HepG2 (cell line): ENCODE results near the gene TMEM266. TPM values are rescaled to one million over a fixed set of nuclear protein-coding genes. Genes with fewer than 3 reads are reported as not detected.
A peak's percentile ranks its signal among the peaks of the same experiment; 100 is the strongest.

ENCODE experiments used
- BRD4 ChIP-seq: sonication (generic); formaldehyde crosslinking; IDR thresholded peaks from 2 replicates; pipeline ENCODE4 v1.4.0; 2020; ENCODE audit warnings: missing genetic modification reagents
- FOXO4 ChIP-seq: sonication (generic); formaldehyde crosslinking; conservative IDR thresholded peaks from 2 replicates; pipeline ENCODE4 v1.8.1; 2023; ENCODE audit warnings: missing genetic modification reagents
- HMGXB4 ChIP-seq, 2 experiments: sonication (generic) in 1 of 2; formaldehyde crosslinking in 1 of 2; IDR thresholded peaks; 2 replicates each; pipeline versions ENCODE4 v1.4.0 to v1.6.1; 2018 to 2020; ENCODE audit warnings: missing genetic modification reagents in 2 of 2, borderline replicate concordance in 1 of 2, low read depth in 1 of 2, mild to moderate bottlenecking in 1 of 2, missing biosample characterization in 1 of 2
- KLF16 ChIP-seq, 2 experiments: sonication (generic) in 1 of 2; formaldehyde crosslinking in 1 of 2; IDR thresholded peaks; 2 replicates each; pipeline versions ENCODE4 v1.6.1 to v1.8.0; 2016 to 2023; ENCODE audit warnings: missing genetic modification reagents in 2 of 2, missing compliant biosample characterization in 1 of 2
- MTA3 ChIP-seq: sonication (generic); formaldehyde crosslinking; IDR thresholded peaks from 2 replicates; pipeline ENCODE4 v1.4.0; 2020; ENCODE audit warnings: missing genetic modification reagents
- RXRB ChIP-seq: IDR thresholded peaks from 2 replicates; pipeline ENCODE4 v1.6.1; 2016; ENCODE audit warnings: borderline replicate concordance, missing genetic modification reagents, missing compliant biosample characterization
- SALL1 ChIP-seq: sonication (generic); formaldehyde crosslinking; IDR thresholded peaks from 2 replicates; pipeline ENCODE4 v1.8.0; 2022; ENCODE audit warnings: mild to moderate bottlenecking, missing genetic modification reagents
- TBX2 ChIP-seq: sonication (generic); formaldehyde crosslinking; IDR thresholded peaks from 2 replicates; pipeline ENCODE4 v1.5.0; 2020; ENCODE audit warnings: missing genetic modification reagents, mild to moderate bottlenecking, borderline replicate concordance
- TGIF2 ChIP-seq: IDR thresholded peaks from 2 replicates; pipeline ENCODE4 v1.6.1; 2016; ENCODE audit warnings: control low read depth, missing compliant biosample characterization
- TSC22D2 ChIP-seq: sonication (generic); formaldehyde crosslinking; IDR thresholded peaks from 2 replicates; pipeline ENCODE4 v1.5.1; 2020; ENCODE audit warnings: missing genetic modification reagents, mild to moderate bottlenecking, borderline replicate concordance
- ZBTB34 ChIP-seq: sonication (generic); formaldehyde crosslinking; IDR thresholded peaks from 2 replicates; pipeline ENCODE4 v1.8.0; 2022; ENCODE audit warnings: mild to moderate bottlenecking, missing genetic modification reagents
- ZFP62 ChIP-seq: sonication (generic); formaldehyde crosslinking; IDR thresholded peaks from 2 replicates; pipeline ENCODE4 v1.4.0; 2020; ENCODE audit warnings: missing genetic modification reagents
- ZFP91 ChIP-seq: sonication (generic); formaldehyde crosslinking; IDR thresholded peaks from 2 replicates; pipeline ENCODE4 v1.9.0; 2022; ENCODE audit warnings: missing genetic modification reagents, mild to moderate bottlenecking, borderline replicate concordance
- ZKSCAN8 ChIP-seq: IDR thresholded peaks from 2 replicates; pipeline ENCODE4 v1.6.1; 2016; ENCODE audit warnings: borderline replicate concordance, missing genetic modification reagents, missing compliant biosample characterization
- ZNF18 ChIP-seq: sonication (generic); formaldehyde crosslinking; IDR thresholded peaks from 2 replicates; pipeline ENCODE4 v1.8.0; 2022; ENCODE audit warnings: mild to moderate bottlenecking, missing genetic modification reagents; ENCODE audit not compliant: insufficient replicate concordance
- ZNF816 ChIP-seq: sonication (generic); formaldehyde crosslinking; IDR thresholded peaks from 2 replicates; pipeline ENCODE4 v1.8.0; 2022; ENCODE audit warnings: missing genetic modification reagents, mild to moderate bottlenecking, borderline replicate concordance
- polyA plus RNA-seq, 8 experiments: library from polyadenylated mRNA; depleted of rRNA in 3 of 8; stranded (reverse) in 7 of 8; unstranded in 1 of 8; fragments of >200 nt; fragmentation: Illumina TruSeq in 4 of 8; extraction: Trizol in 4 of 8; gene quantifications; 2 replicates each; pipeline versions ENCODE4 v1.2.1 to v1.2.3, GENCODE V29; 2011 to 2016; ENCODE audit warnings: low read depth in 4 of 8, missing spikeins in 1 of 8, mixed read lengths in 1 of 8; ENCODE audit not compliant: insufficient read depth in 1 of 8
- total RNA-seq, 5 experiments: library from RNA; depleted of rRNA; stranded (reverse); fragments of >200 nt; fragmentation: Illumina TruSeq; extraction: Trizol; gene quantifications; 2 replicates each; pipeline ENCODE4 v1.2.3, GENCODE V29; 2016; ENCODE audit warnings: low read depth in 1 of 5
- TF ChIP-seq, protein P1 (sequence below): IDR thresholded peaks from 2 replicates; pipeline ENCODE4 v1.6.1; 2016; ENCODE audit warnings: low read depth, borderline replicate concordance
- TF ChIP-seq, protein P2 (sequence below): sonication (generic); formaldehyde crosslinking; IDR thresholded peaks from 2 replicates; pipeline ENCODE4 v1.4.0; 2020; ENCODE audit warnings: missing genetic modification reagents

TMEM266 gene
- total and polyA plus RNA-seq, 2 of the 13 experiments (the other 11 are each of a cell fraction or from before 2014, with no cell fraction given): 0.04 TPM; not detected in 1

- peak; percentile 38 to 72; a peak in 1 of 4 replicates for TF ChIP-seq HMGXB4 (CRISPR knock-in tag; IDR thresholded peaks at IDR 0.05; ENCODE audit: borderline replicate concordance in 1 of 2, low read depth in 1 of 2)
- TF ChIP-seq, protein P1, sequence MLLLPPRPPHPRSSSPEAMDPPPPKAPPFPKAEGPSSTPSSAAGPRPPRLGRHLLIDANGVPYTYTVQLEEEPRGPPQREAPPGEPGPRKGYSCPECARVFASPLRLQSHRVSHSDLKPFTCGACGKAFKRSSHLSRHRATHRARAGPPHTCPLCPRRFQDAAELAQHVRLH: no peak
- peak; percentile 45; the same call in 1 of the 2 replicates for TF ChIP-seq RXRB (CRISPR knock-in tag)
- TF ChIP-seq, protein P2, sequence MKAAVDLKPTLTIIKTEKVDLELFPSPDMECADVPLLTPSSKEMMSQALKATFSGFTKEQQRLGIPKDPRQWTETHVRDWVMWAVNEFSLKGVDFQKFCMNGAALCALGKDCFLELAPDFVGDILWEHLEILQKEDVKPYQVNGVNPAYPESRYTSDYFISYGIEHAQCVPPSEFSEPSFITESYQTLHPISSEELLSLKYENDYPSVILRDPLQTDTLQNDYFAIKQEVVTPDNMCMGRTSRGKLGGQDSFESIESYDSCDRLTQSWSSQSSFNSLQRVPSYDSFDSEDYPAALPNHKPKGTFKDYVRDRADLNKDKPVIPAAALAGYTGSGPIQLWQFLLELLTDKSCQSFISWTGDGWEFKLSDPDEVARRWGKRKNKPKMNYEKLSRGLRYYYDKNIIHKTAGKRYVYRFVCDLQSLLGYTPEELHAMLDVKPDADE (CRISPR knock-in tag): no peak
- peak; percentile 46; the same call in 1 of the 2 replicates for TF ChIP-seq TSC22D2
- no peak for TF ChIP-seq ZNF18
- no peak for TF ChIP-seq FOXO4
- no peak for TF ChIP-seq BRD4 (CRISPR knock-in tag)
- no peak for TF ChIP-seq ZNF816 (CRISPR knock-in tag)
- no peak for TF ChIP-seq TBX2 (CRISPR knock-in tag)
- no peak for TF ChIP-seq ZFP62 (CRISPR knock-in tag)
- TF ChIP-seq ZFP91 (CRISPR knock-in tag): 0 out of 2 replicates have a peak, but pooled peaks have one; percentile 35
- TF ChIP-seq ZBTB34 (CRISPR knock-in tag): no peak
- 0 out of 4 replicates have a peak, but pooled peaks of 1 of the 2 experiments have one; percentile 28 for TF ChIP-seq KLF16 (CRISPR knock-in tag; IDR thresholded peaks at IDR 0.05)
- TF ChIP-seq MTA3 (CRISPR knock-in tag): no peak
- TF ChIP-seq TGIF2 (CRISPR knock-in tag): no peak
- TF ChIP-seq SALL1 (CRISPR knock-in tag): peak; percentile 54; the same call in 1 of the 2 replicates
- TF ChIP-seq ZKSCAN8 (CRISPR knock-in tag): peak; percentile 51; the same call in 1 of the 2 replicates
Observed at GRCh38 chr15:76190751-76191538, 131.2 kb downstream of the TMEM266 start (continued).
